ENCODE results near the gene TMA7.

GRCh38 chr3:48434591-48435222 is 5.3 kb upstream of the TMA7 start:
- no peak for TF ChIP-seq CTCF (IDR thresholded peaks at IDR 0.05)
- no peak for TF ChIP-seq POLR2A (IDR thresholded peaks at IDR 0.05)

Data from heart left ventricle (tissue), 13 donors.